Measurements from ENCODE around the gene VPS11. TPM values are rescaled to one million over a fixed set of nuclear protein-coding genes. Genes with fewer than 3 reads are reported as not detected.

Gene VPS11
- total and polyA plus RNA-seq, 10 of the 15 experiments (the other 5 are each of a cell fraction or from before 2014, with no cell fraction given): 15.8 to 26.4 (median 24.5) TPM

GRCh38 chr11:119089319-119089718 is 21.7 kb downstream of the VPS11 start:
- Histone ChIP-seq H3K27me3 (replicated peaks in 1 of 2; ENCODE audit: control insufficient read depth in 2 of 2, insufficient read depth in 2 of 2, low read length in 1 of 2) (no peaks in the 10 kb centered on the region), H3K9ac (ENCODE audit: control insufficient read depth, insufficient read depth, low read length) (no peak overlapping the region), H3K4me1 (ENCODE audit: control insufficient read depth, insufficient read depth, low read length) (peaks cover 21% of the 10 kb centered on the region), H3K4me2 (ENCODE audit: control insufficient read depth, insufficient read depth) (no peak overlapping the region), H2AFZ (ENCODE audit: control insufficient read depth, low read depth, low read length) (no peak overlapping the region), H3K27ac (ENCODE audit: control insufficient read depth, insufficient read depth) (no peak overlapping the region), H3K4me3 (no peak overlapping the region), H3K36me3 (ENCODE audit: control insufficient read depth in 2 of 2, insufficient read depth in 2 of 2, low read length in 1 of 2) (peaks cover 8 to 9% of the 10 kb centered on the region in 2 experiments), H3K9me3 (replicated peaks; ENCODE audit: control insufficient read depth, insufficient read depth, low read length) (no peaks in the 10 kb centered on the region), H3K79me2 (ENCODE audit: control insufficient read depth, insufficient read depth, low read length) (peaks cover 35% of the 10 kb centered on the region), H4K20me1 (ENCODE audit: control insufficient read depth, insufficient read depth) (no peaks in the 10 kb centered on the region)
- CTCF ChIA-PET: interaction anchor here (1.4 kb wide), 1 partner anchor 32 kb away, joined by 3 read pairs; the partner anchor contains the start of gene HINFP
- no peak for FAIRE-seq
- DNase-seq (ENCODE audit: low read depth, low spot score): no peak
- no peak for TF ChIP-seq NR2C1 (IDR thresholded peaks at IDR 0.05)
- no peak for TF ChIP-seq ZNF687 (IDR thresholded peaks at IDR 0.05)
- TF ChIP-seq SUPT20H (IDR thresholded peaks at IDR 0.05; ENCODE audit: borderline replicate concordance, control insufficient read depth, low read depth, low read length): no peak
- no peak for TF ChIP-seq CEBPZ (IDR thresholded peaks at IDR 0.05; ENCODE audit: low read depth, low read length)
- no peak for TF ChIP-seq KDM1A (IDR thresholded peaks at IDR 0.05; ENCODE audit: borderline replicate concordance)
- TF ChIP-seq BRCA1 (IDR thresholded peaks at IDR 0.05; ENCODE audit: low read depth, low read length): no peak
- TF ChIP-seq POU2F2 (IDR thresholded peaks at IDR 0.05; ENCODE audit: borderline replicate concordance, low read depth, low read length): no peak
- TF ChIP-seq TBL1XR1 (IDR thresholded peaks at IDR 0.05; ENCODE audit: low read depth, low read length): no peak
- TF ChIP-seq HDAC6 (IDR thresholded peaks at IDR 0.05; ENCODE audit: unreplicated experiment): no peak
- no peak for TF ChIP-seq CBFB (IDR thresholded peaks at IDR 0.05; ENCODE audit: low read depth)
- TF ChIP-seq USF2 (IDR thresholded peaks at IDR 0.05; ENCODE audit: borderline replicate concordance, low read depth, low read length): no peak
- TF ChIP-seq RBBP5 (conservative IDR thresholded peaks at IDR 0.05): no peak
- no peak for TF ChIP-seq ZNF622 (IDR thresholded peaks at IDR 0.05)
- TF ChIP-seq BMI1 (IDR thresholded peaks at IDR 0.05; ENCODE audit: borderline replicate concordance): no peak
- no peak for TF ChIP-seq CREB1 (IDR thresholded peaks at IDR 0.05; ENCODE audit: low read depth)
- no peak for TF ChIP-seq EZH2 (IDR thresholded peaks at IDR 0.05; ENCODE audit: borderline replicate concordance, control insufficient read depth, low read depth, low read length)
- RAD21 ChIA-PET (ENCODE audit: unreplicated experiment): no interaction called here
- SMC1A ChIA-PET (ENCODE audit: uncharacterized antibody, unreplicated experiment): interaction anchor here (0.7 kb wide), 2 partner anchors 14 to 59 kb away, joined by 3 read pairs; no protein-coding TSS in a partner anchor
- in situ Hi-C loops (cut with MboI) (no loop called here), intact Hi-C loops (cut with micrococcal nuclease; ENCODE audit: unreplicated experiment) (no loop called here)
- no peak for ATAC-seq
- BruUV-seq (replicated peaks): no TSS peak
- WGBS (ENCODE audit: insufficient coverage, insufficient replicate concordance, low lambda C conversion rate, missing lambda C conversion rate): 100% methylated on average over 1 of the region's 1 CpG
- POLR2A ChIA-PET: no interaction called here

Data from GM12878 (cell line).